ENCODE results near the gene IFI35.

IFI35 gene

GRCh38 chr17:43019418-43019817 lies 12.8 kb downstream of the IFI35 start:
- H3K27ac ChIP-seq (ENCODE audit: low read length), result no peak overlapping the region
- H3K4me3 ChIP-seq (ENCODE audit: low read depth in 1 of 2, low read length in 2 of 2), result no peak overlapping the region
- peaks cover 23% of the 10 kb centered on the region for H3K4me1 ChIP-seq (ENCODE audit: insufficient read depth, low read length)
- no peaks in the 10 kb centered on the region for H4K20me1 ChIP-seq (ENCODE audit: insufficient read depth, low read length)
- peaks cover 6% of the 10 kb centered on the region for H3K27me3 ChIP-seq (ENCODE audit: insufficient read depth, low read length, poor library complexity)
- H3K4me2 ChIP-seq (ENCODE audit: insufficient read depth, low read length), result no peak overlapping the region
- H2AFZ ChIP-seq (ENCODE audit: low read depth, low read length), result no peak overlapping the region
- ATAC-seq (ENCODE audit: insufficient read depth, low read depth) (no peak), DNase-seq (no peak)
- no peak overlapping the region for H3K9ac ChIP-seq (ENCODE audit: low read depth, low read length)
- no peaks in the 10 kb centered on the region for H3K79me2 ChIP-seq (ENCODE audit: insufficient read depth, low read length)
- TF ChIP-seq EZH2 (IDR thresholded peaks at IDR 0.05; ENCODE audit: borderline replicate concordance, low read depth, low read length, severe bottlenecking) (no peak), CTCF (IDR thresholded peaks at IDR 0.05; ENCODE audit: borderline replicate concordance, extremely low read depth, low read length, poor library complexity, severe bottlenecking) (no peak)
- peaks cover 5% of the 10 kb centered on the region; the same call in 1 of the 2 replicates for H3K36me3 ChIP-seq (ENCODE audit: insufficient read depth, low read length)
- H3K9me3 ChIP-seq (ENCODE audit: insufficient read depth, low read length, severe bottlenecking), result no peaks in the 10 kb centered on the region

GRCh38 chr17:43020030-43020621 lies 13.5 kb downstream of the IFI35 start:
- Histone ChIP-seq H3K9ac (ENCODE audit: low read depth, low read length) (no peak overlapping the region), H3K27ac (ENCODE audit: low read length) (no peak overlapping the region), H3K4me2 (ENCODE audit: insufficient read depth, low read length) (no peak overlapping the region)

GRCh38 chr17:43020789-43021740 lies 14.5 kb downstream of the IFI35 start:
- DNase-seq (peak; percentile 35), ATAC-seq (ENCODE audit: insufficient read depth, low read depth) (no peak)
- peak overlapping the region; percentile 74 for H2AFZ ChIP-seq (ENCODE audit: low read depth, low read length)
- H3K27me3 ChIP-seq (ENCODE audit: insufficient read depth, low read length, poor library complexity), result peaks cover 6% of the 10 kb centered on the region
- TF ChIP-seq EZH2 (IDR thresholded peaks at IDR 0.05; ENCODE audit: borderline replicate concordance, low read depth, low read length, severe bottlenecking) (no peak), CTCF (IDR thresholded peaks at IDR 0.05; ENCODE audit: borderline replicate concordance, extremely low read depth, low read length, poor library complexity, severe bottlenecking) (no peak)
- H3K4me2 ChIP-seq (ENCODE audit: insufficient read depth, low read length), result peak overlapping the region; percentile 96
- no peaks in the 10 kb centered on the region for H4K20me1 ChIP-seq (ENCODE audit: insufficient read depth, low read length)
- no peaks in the 10 kb centered on the region for H3K9me3 ChIP-seq (ENCODE audit: insufficient read depth, low read length, severe bottlenecking)
- peaks cover 33% of the 10 kb centered on the region for H3K4me1 ChIP-seq (ENCODE audit: insufficient read depth, low read length)
- H3K36me3 ChIP-seq (ENCODE audit: insufficient read depth, low read length), result 0 out of 2 replicates have a peak, but pooled peaks cover 2% of the 10 kb centered on the region
- peak overlapping the region; percentile 35 to 72; a peak in 3 of 4 replicates for H3K4me3 ChIP-seq (ENCODE audit: low read depth in 1 of 2, low read length in 2 of 2)
- no peak overlapping the region for H3K27ac ChIP-seq (ENCODE audit: low read length)
- H3K79me2 ChIP-seq (ENCODE audit: insufficient read depth, low read length), result no peaks in the 10 kb centered on the region
- H3K9ac ChIP-seq (ENCODE audit: low read depth, low read length), result peak overlapping the region; percentile 57

More at GRCh38 chr17:43020030-43020621, 13.5 kb downstream of the IFI35 start:
- 0 out of 2 replicates have a peak, but pooled peaks cover 3% of the 10 kb centered on the region for H3K36me3 ChIP-seq (ENCODE audit: insufficient read depth, low read length)
- ATAC-seq (ENCODE audit: insufficient read depth, low read depth) (no peak), DNase-seq (no peak)
- no peak overlapping the region for H2AFZ ChIP-seq (ENCODE audit: low read depth, low read length)
- TF ChIP-seq EZH2 (IDR thresholded peaks at IDR 0.05; ENCODE audit: borderline replicate concordance, low read depth, low read length, severe bottlenecking) (no peak), CTCF (IDR thresholded peaks at IDR 0.05; ENCODE audit: borderline replicate concordance, extremely low read depth, low read length, poor library complexity, severe bottlenecking) (no peak)
- no peaks in the 10 kb centered on the region for H3K79me2 ChIP-seq (ENCODE audit: insufficient read depth, low read length)
- peaks cover 28% of the 10 kb centered on the region for H3K4me1 ChIP-seq (ENCODE audit: insufficient read depth, low read length)
- H3K9me3 ChIP-seq (ENCODE audit: insufficient read depth, low read length, severe bottlenecking), result no peaks in the 10 kb centered on the region
- H4K20me1 ChIP-seq (ENCODE audit: insufficient read depth, low read length), result no peaks in the 10 kb centered on the region
- no peak overlapping the region for H3K4me3 ChIP-seq (ENCODE audit: low read depth in 1 of 2, low read length in 2 of 2)
- peaks cover 6% of the 10 kb centered on the region for H3K27me3 ChIP-seq (ENCODE audit: insufficient read depth, low read length, poor library complexity)

All from DND-41 (cell line).